Activated CD8-positive, alpha-beta memory T cell treated with anti-CD3 and anti-CD28 coated beads, Interleukin-2, amount 50 U/mL, for 4 hours (primary cell): ENCODE data around the gene NOB1.
"Not testable (repeated sequence)": the region's sequence is repeated elsewhere in the genome, so short reads cannot be mapped to it uniquely, and the experiment has no call there.

Experiments used
- DNase-seq: peaks from one replicate; pipeline ENCODE4 v3.0.0-alpha.2; 2020

NOB1 gene

GRCh38 chr16:69754469-69755310 lies at the start of gene NOB1:
NOB1 (minus strand) TSS chr16:69754926; CDS start chr16:69754910, 16 bp downstream.
- peak; percentile 97 for DNase-seq

GRCh38 chr16:69804297-69804696 lies 49.6 kb upstream of the NOB1 start:
- no peak for DNase-seq

GRCh38 chr16:69799611-69800031 lies 44.9 kb upstream of the NOB1 start:
- no peak for DNase-seq

- DNase-seq = no peak
Measured at GRCh38 chr16:69798466-69798865, 43.7 kb upstream of the NOB1 start.

- DNase-seq = no peak
Measured at GRCh38 chr16:69796285-69797118, 41.8 kb upstream of the NOB1 start.

GRCh38 chr16:69794486-69794885 lies 39.8 kb upstream of the NOB1 start:
- DNase-seq = no peak

- no peak for DNase-seq
Measured at GRCh38 chr16:69793526-69793925, 38.8 kb upstream of the NOB1 start.

- not testable (repeated sequence) for DNase-seq
Measured at GRCh38 chr16:69791391-69791847, 36.7 kb upstream of the NOB1 start.

GRCh38 chr16:69787883-69788282 lies 33.2 kb upstream of the NOB1 start:
- no peak for DNase-seq

- DNase-seq = no peak
Measured at GRCh38 chr16:69784586-69784985, 29.9 kb upstream of the NOB1 start.

GRCh38 chr16:69781118-69781517 lies 26.4 kb upstream of the NOB1 start:
- DNase-seq = no peak

- DNase-seq = no peak
Measured at GRCh38 chr16:69779724-69780123, 25.0 kb upstream of the NOB1 start.

GRCh38 chr16:69775563-69775962 lies 20.8 kb upstream of the NOB1 start:
- DNase-seq = no peak

GRCh38 chr16:69773260-69773947 lies 18.7 kb upstream of the NOB1 start:
- DNase-seq = no peak

- no peak for DNase-seq
Measured at GRCh38 chr16:69771651-69771967, 16.9 kb upstream of the NOB1 start.

GRCh38 chr16:69769404-69769803 lies 14.7 kb upstream of the NOB1 start:
- DNase-seq = no peak

- no peak for DNase-seq
Measured at GRCh38 chr16:69768666-69769065, 13.9 kb upstream of the NOB1 start.

GRCh38 chr16:69767459-69768229 lies 12.9 kb upstream of the NOB1 start:
- DNase-seq = no peak

- no peak for DNase-seq
Measured at GRCh38 chr16:69763599-69763942, 8.8 kb upstream of the NOB1 start.

- DNase-seq = no peak
Measured at GRCh38 chr16:69762814-69763598, 8.3 kb upstream of the NOB1 start.

GRCh38 chr16:69761983-69762813 lies 7.5 kb upstream of the NOB1 start, which contains the start of gene WWP2:
WWP2 (plus strand) TSS chr16:69762332; CDS start chr16:69787011, 24,679 bp downstream.
- peak; percentile 79 for DNase-seq
